Retinal pigment epithelial cell (primary cell): ENCODE measurements around the gene GINS2.
A peak's percentile ranks its signal among the peaks of the same experiment; 100 is the strongest.

ENCODE experiments used
- DNase-seq: peaks from one replicate; pipeline ENCODE4 v3.0.0-alpha.2; 2010; ENCODE audit warnings: low read depth
- H3K4me3 ChIP-seq: 2 replicates; pipeline ENCODE4 v1.5.1; 2011; ENCODE audit warnings: mild to moderate bottlenecking, low read length, control low read depth, moderate library complexity
- CTCF ChIP-seq: conservative IDR thresholded peaks from 2 replicates; pipeline ENCODE4 v1.5.1; 2011; ENCODE audit warnings: low read depth, low read length, control low read depth, inconsistent platforms

GINS2 gene

GRCh38 chr16:85724126-85724879, 35.5 kb upstream of the GINS2 start:
- no peak for TF ChIP-seq CTCF
- DNase-seq: no peak
- H3K4me3 ChIP-seq: no peak overlapping the region

- no peak for TF ChIP-seq CTCF
- no peak overlapping the region for H3K4me3 ChIP-seq
- DNase-seq: no peak
Measured at GRCh38 chr16:85722128-85722893, 33.6 kb upstream of the GINS2 start.

- DNase-seq: no peak
- H3K4me3 ChIP-seq: no peak overlapping the region
- no peak for TF ChIP-seq CTCF
Measured at GRCh38 chr16:85720302-85720637, 31.5 kb upstream of the GINS2 start.

- TF ChIP-seq CTCF: no peak
- DNase-seq: no peak
- H3K4me3 ChIP-seq: no peak overlapping the region
Measured at GRCh38 chr16:85719605-85720301, 31.0 kb upstream of the GINS2 start.

- DNase-seq: no peak
- peak; percentile 70 for TF ChIP-seq CTCF
- H3K4me3 ChIP-seq: no peak overlapping the region
Measured at GRCh38 chr16:85718682-85719081, 29.9 kb upstream of the GINS2 start.

GRCh38 chr16:85718153-85718477, 29.4 kb upstream of the GINS2 start:
- no peak for DNase-seq
- no peak for TF ChIP-seq CTCF
- H3K4me3 ChIP-seq: no peak overlapping the region
